HG02981 (cell line): Measurements from ENCODE around the gene MINDY1.

Experiments
- ATAC-seq: cut with Tn5 transposase; IDR thresholded peaks from one replicate; pipeline ENCODE4 v1.9.1; 2021; ENCODE audit warnings: mild to moderate bottlenecking, moderate library complexity; ENCODE audit not compliant: unreplicated experiment

MINDY1 gene

DNA sequence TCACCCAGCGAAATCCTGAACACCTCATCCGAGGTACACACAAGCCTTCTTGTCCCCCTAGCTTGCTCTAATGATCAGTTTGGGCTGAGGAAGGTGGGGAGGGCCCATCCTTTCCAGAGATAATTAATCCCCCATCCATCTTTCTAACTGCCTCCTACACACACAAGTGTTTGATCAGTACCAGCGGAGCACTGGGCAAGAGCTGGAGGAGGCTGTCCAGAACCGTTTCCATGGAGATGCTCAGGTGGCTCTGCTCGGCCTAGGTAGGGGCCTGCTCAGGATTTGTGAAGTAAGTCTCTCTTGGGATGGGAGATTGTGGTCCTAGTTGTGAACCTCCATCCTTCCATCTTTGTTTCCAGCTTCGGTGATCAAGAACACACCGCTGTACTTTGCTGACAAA, 18.8 kb downstream of the MINDY1 start:
- no peak for ATAC-seq

DNA sequence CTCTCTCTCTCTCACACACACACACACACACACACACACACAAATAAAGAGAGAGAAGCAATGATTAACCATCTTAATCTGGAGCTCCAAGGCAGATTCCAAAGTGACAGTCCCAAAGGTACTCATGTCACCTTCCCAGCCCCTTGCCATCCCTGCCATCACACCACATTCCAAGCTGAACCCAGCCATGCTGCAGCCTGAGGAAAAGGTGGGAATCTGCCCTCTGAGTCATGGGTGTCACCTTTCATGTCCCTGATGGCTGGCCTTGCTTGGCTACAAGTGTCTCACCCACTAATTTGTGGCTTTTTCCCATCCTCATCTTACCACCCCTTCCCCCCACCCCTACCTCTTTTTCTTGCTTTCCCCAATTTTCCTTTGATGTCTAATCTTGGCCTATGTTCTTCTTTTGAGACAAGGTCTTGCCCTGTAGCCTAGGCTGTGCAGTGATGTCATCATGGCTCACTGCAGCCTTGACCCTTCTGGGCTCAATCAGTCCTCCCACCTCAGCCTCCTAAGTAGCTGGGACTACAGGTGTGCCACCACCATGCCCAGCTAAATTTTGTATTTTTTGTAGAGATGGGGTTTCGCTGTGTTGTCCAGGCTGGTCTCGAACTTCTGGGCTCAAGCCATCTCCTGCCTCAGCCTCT, 21.4 kb downstream of the MINDY1 start:
- ATAC-seq: no peak

DNA sequence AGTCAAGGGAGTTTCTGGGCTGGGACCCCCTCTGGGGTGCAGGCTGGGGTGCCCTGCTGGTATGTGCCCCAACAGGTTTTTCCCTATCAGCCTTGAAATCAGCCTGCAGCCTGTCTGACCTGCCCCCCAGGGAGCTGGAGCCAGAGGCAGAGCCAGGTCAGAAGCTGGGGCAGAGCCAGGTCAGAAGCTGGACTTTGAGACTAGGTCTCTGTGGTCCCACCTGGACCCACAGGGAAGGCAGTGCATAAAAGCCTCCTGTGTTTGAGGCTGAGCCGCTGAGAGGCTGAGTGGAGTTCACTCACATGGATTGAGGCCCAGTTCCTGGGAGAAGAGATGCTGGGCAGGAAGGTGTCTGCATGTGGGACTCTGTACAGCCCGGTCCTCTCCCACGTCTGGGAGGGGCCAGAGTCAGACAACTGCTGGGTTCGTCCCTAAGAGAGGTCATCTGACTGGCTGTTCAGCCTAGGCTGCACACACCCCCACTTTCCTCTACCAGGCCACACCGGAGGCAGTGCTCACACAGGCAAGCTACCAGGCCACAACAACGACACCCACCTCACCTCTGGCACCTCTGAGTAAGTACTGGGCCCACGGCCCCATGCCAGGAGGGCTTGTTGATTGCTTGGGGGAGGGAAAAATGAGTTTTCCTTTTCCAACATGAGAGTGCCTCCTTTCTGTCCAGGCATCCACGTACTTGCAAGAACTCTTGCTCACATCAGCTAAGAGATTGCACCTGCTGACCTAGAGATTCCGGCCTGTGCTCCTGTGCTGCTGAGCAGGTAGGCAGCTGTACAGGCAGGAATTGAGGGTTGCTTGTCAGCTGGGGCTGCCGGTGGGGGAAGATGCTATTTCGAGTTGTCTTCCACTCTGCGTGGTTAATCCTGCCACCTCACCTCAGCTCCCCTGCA, 24.6 kb downstream of the MINDY1 start, which contains the start of gene ANXA9:
ANXA9 (plus strand) TSS at position 488 of the 908 bp plus-strand sequence. CDS start 814 bp downstream, outside the sequence.
- no peak for ATAC-seq

DNA sequence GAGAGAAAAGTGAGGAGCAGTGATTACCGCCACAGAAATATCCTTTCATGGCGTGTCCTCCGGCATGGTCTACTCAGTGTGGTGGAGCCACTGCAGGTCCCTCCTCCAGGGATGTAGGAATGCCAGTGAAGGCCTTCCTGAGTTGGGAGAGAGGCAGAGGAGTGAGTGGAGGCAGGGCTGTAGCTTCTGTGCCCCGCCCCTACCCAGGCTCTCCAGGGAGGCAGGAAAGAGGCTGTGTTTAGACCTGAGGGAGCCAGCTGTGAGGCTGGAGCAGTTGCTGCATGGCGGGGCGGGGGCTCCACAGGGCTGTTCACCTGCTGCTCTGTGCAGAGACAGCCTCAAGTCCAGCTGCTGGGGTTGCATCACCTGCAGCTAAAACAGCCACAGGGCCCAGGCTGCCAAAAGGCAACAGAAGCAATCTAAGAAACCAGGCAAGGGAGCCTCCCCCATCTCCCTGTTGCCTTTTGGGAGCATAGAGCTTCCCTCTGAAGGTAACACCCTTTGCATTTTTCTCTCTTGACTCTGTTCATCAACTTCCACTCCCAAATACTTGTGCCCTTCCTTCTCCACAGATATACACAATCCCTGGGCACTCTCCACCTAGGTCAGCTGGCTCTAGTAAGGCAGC, 25.4 kb downstream of the MINDY1 start:
- no peak for ATAC-seq

DNA sequence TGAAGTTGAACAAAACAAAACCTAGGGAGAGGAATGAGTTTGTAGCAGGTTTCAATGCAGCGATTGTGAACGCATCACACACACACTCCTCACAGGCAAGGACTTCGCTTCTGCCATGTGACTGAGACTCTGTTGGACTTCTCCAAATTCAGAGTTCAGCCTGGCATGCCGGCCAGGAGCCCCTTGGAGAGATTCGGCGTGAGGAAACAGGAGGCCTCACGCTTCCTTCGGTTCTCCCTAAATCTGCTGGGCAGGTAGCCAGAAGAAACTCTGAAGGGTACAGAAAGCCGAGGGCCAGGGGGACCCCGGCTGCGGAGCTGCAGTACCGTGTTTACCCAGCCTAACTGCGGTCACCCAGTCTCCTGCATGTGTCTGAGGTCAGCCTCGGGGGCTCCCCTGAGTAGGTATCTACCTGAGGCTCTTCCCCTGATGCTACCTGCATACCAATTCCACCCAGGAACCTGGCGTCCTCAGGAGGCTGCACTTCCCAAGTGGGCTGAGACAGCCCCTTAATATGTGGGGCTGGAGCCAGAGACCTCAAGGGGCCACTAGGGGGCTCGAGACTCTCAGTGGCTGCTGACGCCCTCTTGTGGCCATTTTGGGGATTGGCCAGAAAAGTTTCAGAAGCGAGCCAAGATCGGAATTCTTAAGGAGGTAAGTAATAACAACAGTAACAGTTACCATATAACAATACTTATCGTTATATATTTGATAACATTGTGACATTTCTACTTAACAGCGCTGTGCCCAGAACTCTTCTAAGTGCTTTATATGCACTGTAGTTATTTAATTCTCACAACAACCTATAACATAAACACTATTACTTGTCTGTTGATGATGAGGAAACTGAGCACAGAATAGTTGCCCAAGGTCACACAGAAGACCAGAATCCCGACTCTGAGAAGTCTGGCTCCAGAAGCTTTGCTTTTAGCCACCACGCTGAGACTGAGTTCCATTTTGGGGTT, 27.3 kb downstream of the MINDY1 start:
- ATAC-seq: no peak

DNA sequence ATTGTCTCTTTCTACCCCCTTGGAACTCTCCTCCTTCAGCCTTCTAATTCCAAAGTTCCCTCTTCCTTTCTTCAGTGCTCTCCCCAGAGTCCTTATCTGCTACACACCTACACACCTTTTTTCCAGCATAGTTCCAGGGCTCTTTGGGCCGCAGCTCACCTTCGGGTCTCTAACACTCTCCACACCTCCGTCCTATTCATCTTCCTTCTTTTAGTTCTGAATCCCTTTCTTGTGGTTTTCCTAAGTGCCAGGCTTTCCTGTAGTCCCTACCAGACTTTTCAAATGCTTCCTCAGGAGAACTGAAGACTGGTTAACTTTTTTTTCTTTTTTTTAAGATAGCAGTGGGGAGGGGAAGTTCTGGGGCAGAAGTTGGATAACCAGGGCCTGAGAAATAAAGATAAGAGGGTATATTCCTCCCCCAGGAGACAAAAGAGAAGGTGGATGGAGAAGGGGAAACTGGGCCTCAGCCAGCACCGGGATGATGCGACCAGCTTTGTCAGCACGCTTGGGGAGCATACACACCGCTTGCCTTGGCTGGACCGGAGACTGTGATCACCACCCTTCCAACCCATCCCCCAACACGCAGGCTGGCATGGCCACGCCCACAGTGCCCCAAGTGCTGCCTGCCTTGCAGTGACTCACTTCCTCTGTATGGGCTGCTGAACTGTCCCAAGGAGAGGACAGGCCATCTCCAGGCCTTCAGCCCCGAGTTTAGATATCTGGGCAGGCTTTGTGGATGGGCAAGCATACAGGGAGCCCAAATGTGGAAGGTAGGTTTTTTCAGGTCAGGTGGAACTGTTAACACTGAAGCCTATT, 29.6 kb downstream of the MINDY1 start:
- no peak for ATAC-seq

DNA sequence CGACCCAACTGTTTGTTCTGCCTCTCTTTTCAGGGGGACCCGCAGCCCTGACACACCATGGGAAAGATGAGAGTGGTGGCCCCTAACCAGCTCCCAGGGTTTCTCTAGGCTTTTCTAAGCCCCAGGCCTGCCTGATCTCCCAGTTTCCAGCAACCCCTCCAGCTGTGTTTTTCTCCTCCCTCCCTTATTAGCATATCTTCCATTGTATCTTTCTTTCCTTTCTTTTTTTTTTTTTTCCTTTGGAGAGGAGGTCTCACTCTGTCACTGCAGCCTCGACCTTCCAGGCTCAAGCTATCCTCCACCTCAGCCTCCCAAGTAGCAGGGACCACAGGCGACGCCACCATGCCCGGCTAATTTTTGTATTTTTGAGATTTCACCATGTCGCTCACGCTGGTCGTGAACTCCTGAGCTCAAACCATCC, 30.3 kb downstream of the MINDY1 start:
- no peak for ATAC-seq

DNA sequence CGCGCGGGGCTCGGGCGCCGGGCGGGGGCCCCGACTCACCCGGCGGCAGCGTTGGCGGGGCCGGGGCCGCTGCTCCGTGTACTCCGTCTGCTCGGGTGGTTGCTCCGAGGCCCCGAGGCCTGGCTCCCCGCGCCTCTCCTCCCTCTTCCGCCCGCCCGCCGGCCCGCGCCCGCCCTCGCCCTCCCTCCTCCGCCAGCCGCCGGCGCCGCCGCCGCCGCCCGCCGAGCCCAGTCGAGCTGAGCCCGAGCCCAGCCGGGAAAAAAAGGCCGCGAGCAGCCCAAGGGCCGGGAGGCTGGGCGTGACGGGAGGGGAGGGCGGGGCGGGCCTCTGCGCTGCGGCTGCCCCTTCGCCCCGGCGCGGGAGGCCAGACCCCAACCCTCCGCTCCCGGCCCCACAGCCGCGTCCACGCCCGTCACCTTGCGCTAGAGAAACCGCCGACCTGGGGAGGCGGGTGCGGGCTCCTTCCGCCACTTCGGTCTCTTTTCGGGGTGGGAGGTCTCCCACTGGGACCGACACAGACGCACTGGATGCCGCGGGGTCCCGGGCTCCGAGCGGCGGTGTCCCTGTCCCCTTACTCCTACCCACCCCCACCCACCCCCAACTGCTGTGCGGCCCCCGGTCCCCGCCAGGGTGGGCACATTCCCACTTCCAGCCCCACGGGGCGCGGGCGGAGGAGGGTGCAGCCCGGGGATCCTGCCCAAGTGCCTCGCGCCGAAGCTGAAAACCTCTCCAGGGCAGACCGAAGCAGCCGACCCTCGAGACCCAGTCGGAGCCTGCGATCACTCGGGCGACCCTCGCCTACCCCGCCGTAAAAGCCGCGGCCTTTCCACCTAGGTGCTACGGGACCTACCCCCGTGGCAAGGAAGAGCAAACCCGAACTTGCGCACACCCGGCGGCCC, 31.9 kb downstream of the MINDY1 start, which contains the start of gene CERS2:
CERS2 (minus strand) TSS at position 256 of the 899 bp plus-strand sequence. CDS start 5,745 bp downstream, outside the sequence.
- ATAC-seq: peak; percentile 47

DNA sequence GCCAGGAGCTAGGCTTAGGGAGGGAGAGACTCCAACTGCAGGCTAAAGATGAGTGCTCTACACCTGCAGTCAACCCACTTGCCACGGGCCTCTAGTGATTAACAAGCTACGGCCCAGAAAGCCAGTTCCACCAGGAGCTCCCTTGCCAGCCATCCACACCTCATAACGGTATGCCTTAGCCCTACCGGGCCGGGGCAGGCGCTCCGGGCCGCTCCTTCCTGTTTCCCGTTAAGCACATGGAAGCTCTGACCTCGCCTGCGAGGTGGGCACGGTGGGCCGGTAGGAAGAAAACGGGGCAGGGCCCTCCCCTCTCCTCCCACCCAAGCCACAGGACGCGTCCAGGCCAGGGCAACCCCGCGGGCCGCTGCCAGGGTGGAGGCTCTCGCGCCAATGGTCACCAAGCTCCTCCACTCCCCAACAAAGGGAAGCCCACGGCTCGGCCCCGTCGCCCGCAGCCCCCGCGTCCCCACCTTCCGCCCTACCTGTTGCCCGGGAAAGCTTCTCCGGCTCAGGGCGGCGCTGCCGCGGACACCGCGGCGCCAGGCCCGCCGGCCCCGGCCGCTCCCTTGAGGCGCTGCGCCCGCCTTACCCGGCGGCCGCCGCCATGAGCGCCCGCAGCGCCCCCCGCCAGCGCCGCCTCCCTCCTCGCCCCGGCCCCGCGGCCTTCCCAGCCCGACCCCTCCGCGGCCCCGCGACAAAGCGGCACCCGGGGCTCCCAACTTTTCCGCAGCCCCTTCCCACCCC, 32.7 kb downstream of the MINDY1 start:
- ATAC-seq: peak; percentile 30

DNA sequence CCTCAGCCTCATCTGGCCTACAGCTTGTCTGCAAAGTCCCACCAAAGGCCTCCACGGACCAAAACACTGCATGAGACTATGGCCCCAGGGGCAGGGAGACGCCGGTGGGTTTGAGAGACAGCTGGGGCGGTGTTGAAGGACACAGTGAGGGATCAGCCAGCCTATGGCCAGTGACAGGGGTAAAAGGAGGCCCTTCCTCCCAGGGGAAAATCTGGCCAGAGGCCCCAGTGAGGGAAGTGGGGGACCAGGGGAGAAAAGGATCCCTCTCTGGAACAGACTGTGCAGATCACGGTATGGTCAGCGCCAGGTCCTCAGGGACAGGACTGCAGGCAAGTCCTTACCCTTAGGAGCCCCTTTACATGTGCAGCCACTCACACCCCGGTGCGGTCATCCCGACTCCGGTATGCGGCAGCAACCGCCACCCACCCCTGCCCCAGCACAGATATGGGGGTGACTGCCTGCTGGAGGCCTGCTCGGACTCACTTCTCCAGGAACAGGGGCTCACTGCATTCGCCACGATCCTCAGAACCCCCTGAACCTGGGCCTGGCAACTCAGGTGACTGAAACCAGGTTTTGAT, 33.4 kb downstream of the MINDY1 start:
- ATAC-seq: no peak

DNA sequence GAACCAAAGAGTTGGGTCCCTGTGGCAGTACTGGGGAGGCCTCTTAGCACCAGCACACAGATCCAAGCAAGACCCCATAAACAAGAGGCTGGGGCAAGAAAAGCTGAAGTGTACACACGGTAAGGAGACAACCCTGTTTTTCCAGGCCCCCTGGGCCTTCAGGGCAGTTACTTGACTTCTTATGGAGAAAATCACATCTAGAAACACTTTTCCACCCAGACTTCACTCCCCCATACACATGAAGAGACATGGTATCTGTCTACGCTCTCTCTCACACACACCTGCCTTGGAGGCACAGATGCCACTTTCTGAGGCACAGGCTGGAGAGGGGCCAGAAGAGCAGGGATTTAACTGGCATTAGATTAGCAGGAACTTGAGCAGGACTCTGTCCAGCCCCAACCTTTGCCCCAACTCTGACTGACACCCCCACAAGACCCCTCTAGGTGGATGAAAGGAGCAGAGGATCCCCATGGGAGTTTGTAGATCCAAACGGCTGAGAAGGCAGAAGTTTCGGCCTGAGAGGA, 34.2 kb downstream of the MINDY1 start:
- no peak for ATAC-seq

DNA sequence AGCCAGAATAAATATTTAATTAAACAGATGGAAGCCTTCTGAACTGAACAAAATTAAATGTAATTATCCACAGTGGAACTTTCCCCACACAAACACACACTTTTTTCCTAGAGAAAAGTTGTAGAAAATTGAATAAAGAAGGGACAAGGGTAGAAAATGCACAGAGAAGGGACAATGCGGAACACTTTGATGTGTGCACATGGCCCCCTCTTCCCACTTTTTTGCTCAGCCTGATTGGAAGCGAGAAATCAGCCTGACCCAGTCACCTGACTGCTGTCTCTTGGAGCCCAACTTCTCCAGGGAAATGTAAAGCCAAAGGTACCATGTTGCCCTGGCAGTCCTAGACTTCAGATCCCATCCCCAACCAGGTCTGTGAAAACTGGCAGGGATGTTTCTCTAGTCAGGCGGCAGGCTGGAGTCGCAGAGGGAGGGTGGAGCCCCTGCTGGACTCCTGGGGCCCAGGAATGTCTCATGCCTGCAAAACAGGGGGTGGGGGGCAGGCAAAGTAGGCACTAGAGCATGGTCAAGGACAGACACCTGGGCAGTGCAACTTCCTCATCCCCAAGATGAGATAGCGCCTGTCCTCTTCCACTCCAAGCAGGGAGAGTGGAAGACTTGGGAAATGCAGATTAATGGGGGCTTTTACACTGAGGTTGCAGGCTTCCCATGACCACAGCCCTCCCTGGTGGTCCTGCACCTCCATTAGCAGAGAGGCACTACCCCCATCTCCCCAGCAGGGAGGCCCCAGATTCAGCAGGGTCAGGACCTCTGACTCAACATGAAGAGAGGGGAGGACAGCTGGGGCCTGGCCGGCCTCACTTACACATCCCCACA, 34.9 kb downstream of the MINDY1 start:
- ATAC-seq: no peak

DNA sequence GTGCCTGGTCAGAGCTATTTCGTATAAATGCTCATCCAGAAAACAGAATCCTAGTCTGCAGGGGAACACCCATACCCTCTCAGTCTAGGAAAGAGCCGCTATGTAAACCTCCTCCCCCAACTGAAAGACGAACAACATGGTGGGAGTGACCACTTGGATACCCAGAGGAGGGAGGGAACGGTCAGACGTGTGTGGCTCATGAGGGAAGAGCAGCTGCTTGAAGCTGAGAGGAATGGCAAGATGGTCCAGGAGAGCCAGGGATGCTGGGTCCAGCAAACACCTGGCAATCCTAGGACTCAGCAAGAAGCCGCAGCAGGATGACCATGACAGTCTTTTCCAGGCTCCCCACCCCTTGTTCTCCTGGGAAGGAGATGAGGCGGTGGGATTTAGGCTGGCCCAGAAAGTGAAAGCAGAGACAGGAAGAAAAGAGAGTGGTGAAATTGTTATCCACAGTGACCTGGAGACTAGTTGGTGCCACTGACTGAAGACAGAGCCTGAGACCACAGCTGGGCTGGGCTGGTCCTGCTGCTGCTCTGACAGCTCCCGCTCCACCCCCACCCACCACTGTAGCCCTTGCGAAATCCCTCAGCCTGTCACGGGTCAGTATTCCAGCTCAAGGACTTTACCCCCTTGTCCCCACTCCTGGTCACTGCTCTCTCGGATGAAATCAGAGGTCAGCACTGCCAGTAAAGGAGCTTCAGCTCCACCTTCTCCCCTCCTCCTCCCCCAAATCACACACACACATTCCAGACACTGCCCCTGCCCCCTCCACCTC, 35.7 kb downstream of the MINDY1 start:
- no peak for ATAC-seq

DNA sequence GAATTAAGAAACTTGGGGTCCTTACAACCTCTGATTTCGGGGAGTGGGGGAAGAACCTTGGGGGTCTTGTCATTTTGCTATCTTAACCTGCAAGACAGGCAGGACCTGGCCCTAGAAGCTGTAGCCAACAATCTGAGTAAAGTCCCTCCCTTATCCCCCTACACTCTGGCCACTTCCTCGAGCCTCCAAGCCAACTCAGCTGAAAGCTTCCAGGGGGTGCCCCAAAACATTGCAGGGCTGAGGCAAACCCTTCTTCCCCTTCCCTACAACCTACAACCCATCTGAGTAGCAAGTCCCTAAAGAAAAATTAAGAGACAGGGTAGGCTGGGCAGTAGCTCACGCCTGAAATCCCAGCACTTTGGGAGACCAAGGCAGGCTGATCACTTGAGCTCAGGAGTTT, 37.1 kb downstream of the MINDY1 start:
- ATAC-seq: no peak

DNA sequence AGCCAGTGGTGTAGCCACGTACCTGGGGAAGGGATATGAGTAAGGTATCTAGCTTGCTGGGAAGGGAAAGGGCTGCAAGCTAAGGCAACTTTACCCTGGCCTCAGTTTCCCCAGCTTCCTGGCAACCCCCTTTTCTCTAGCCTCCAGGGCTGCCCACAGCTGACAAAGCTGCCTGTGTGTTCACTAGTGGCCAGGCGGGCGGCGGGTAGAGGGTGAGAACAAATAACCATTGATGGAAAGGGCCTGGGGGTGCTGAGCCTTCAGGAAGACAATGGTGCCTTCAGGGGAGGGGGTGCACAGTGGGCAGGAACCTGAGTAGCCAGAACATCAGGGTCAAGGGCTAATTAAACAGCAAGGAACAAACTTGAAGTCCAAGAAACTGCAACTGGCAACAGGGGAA, 38.2 kb downstream of the MINDY1 start:
- no peak for ATAC-seq

DNA sequence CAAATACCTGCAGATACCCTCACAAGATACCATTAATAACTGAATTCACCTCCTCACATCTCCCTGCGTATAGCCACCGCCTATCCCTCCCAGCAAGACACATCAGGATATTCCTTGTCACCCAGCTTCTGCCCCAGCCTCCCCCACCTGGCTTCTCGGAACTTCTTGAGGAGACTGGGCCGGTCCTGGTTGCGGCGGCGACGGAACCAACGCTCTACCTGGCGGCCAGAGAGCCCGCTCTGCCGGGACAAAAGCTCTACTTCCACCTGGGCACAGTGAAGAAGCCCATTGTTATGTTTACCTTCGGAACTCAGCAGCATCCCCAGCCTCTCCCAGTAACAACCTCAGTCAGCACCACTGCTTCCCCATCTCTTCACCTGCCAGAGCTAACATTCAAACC, 38.8 kb downstream of the MINDY1 start:
- no peak for ATAC-seq
